DMS 273 treated with DMSO at 0.1 percent for 48 hours (cell line): ENCODE data around the gene SYT13.

Experiments
- DNase-seq: peaks from one replicate; lab custom pipeline; 2025; lab: John Stamatoyannopoulos, UW

Gene SYT13, protein sequence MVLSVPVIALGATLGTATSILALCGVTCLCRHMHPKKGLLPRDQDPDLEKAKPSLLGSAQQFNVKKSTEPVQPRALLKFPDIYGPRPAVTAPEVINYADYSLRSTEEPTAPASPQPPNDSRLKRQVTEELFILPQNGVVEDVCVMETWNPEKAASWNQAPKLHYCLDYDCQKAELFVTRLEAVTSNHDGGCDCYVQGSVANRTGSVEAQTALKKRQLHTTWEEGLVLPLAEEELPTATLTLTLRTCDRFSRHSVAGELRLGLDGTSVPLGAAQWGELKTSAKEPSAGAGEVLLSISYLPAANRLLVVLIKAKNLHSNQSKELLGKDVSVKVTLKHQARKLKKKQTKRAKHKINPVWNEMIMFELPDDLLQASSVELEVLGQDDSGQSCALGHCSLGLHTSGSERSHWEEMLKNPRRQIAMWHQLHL

DNA sequence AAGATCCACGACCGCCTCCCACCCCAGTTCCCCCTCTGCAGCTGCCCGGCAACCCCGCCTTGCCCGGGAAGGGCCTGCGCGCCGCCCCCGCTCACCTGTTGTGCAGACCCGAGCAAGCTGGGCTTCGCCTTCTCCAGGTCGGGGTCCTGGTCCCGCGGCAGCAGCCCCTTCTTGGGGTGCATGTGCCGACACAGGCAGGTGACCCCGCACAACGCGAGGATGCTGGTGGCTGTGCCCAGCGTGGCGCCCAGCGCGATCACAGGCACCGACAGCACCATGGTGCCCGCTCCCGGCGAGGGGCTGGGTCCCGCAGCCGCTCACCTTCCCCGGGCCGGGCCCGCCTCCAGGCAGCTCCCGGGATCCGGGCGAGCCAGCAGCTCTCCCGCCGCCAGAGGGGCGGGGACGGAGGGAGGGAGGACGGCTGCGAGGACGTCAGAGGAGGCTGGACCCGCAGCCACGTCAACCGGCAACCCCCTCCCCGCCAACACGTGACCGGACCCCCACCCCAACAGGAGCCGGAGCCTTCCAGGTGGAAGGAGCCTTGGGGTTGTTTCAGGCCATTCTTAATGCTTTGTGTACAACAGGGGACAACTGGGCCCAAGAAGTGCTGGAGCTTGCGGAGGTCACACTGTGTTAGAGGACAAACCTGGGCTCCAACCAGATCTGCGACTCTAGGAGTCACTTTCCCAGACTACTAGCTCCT is at the start of gene SYT13:
SYT13 (minus strand) TSS at position 412 of the 703 bp plus-strand sequence; CDS start at position 278, 134 bp downstream.
- no peak for DNase-seq

DNA sequence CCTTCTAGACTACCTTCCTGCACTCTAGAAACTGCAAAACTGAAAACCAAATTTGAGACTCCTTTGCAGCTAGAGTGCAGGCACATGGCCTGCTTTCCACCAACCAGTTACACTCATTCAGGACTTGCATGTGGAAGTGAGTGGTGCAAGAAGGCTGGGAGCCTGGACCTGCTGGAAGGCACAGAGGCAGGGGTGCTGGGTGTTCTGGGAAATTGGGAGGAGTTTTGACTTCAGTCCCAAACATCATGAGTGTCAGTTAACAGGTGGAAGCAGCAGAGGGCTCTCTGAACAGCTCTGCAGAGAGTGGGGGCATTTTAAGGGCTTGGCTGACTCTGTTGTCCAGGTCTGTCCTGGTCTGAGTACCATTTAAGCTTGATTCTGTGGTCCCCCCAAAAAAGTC is 49.3 kb upstream of the SYT13 start:
- DNase-seq: no peak

DNA sequence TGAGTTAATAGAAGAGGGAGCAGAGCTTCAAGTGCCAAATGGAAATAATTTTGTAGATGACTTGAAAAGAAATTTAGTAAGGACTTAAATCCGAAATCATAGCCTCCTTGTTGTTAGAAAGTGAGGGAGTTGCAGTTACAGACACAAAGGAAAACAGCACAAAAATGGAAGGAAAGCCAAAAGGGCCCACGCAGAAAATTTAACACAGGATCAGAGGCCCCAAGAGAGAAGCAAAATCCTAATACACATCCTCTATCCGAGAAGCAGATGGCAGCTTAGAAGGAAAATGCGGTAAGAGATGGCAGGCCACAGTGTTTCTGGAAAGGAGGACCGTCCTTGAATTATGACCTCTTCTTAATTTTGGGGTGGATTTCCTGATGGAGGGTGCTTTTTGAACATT is 48.7 kb upstream of the SYT13 start:
- DNase-seq: no peak

DNA sequence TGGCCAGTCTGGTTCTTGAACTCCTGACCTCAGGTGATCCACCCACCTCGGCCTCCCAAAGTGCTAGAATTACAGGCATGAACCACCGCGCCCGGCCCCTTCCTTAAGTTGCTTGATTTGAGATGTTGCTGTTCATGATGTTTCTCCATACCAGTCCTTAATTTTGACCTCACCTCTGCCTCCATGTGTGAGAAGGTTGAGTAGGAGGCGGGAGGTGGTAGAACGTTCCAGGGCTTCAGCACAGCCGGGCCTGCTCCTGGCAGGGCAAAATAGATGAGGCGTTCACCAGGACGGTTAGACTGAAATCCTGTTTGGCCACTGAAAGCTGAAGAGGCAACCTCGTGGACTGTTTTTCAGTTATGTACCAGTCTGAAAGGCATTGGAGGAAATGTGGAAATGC is 48.3 kb upstream of the SYT13 start:
- no peak for DNase-seq

DNA sequence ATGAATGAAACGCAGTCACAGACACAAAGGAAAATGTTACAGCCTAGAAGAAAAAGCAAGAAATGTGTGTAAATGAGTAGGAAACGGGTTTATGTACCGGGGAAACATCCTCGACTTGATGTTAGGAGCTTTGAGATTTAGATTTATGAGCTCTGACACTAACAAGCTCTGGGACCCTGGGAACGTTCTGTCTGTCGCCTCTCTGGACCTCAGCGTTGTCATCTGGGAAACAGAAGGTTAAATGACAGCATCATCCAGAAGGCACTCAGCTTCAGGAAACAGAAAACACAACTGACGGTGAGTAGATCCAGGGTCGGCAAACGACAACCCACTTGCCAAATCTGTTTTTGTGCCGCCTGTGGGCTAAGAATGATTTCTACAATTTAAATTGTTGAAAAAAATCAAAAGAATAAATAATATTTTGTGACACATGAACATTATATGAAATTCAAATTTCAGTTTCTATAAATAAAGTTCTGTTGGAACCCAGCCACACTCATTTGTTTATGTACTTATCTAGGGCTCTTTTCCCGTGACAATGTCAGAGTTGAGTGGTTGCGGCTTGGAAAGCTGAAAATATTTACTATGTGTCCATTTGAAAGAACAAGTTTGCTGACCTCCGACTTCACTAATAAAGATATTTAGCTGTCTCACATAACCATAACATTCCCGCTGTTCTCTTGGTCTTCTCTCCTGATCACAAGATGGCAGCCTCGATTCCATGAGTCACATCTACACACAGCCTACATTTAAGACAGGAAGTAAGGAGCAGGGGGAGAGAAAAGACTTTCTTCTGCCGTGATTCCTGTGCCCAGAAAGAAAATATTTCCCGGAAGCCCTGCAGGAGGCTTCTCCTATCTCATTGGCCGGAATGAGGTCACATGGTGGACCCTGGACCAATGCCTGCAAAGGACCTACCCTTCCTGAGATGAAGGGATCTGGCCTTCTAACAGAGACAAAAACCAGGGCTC is 47.1 kb upstream of the SYT13 start:
- no peak for DNase-seq

DNA sequence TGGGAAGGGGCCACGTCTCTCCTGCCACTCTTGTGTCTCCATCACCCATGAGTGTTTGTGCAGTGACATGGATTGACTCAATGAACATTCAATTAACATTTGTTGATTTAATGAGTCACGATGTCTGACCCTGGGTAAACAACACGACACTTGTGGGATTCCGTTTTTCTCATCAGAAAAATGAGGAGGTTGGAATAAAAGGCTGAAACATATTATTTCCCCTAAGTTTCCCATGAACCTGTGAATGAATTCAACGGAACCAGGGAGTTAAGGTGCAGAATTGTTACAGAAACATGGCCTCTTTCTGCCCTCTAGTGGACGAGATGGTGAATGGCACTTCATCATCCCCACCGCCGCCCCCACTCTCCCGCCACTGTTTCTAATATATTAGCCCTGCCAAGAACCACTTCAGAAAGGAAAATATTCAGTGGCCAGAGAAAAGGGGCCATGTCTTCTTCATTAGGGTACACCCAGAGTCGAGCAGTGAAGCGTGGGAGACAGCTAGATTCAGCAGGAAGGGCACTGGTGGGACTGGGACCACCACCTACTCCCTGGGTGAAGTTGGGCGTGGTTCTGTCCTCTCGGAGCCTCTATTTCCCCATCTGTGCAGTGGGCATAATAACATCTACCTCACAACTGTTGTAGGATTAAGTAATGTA is 46.3 kb upstream of the SYT13 start:
- no peak for DNase-seq

DNA sequence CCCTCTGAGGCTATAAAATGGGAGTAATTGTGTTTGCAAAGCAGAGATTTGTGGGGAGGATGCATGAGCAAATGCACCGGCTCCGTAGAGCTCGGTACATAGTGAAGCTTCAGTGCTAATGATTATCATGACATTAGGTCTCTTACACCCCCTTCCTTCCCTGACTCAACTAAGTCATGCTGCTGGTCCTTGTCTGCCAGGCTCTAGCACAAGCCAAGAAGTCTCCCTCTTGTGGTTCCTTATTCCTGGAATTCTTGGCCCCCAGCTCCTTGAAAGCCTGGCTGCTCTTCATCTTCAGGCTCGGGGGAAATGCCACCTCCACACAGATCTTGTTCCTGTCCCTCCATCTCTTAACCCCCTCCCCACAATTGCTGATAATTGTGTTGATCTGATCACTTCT is 45.7 kb upstream of the SYT13 start:
- DNase-seq: no peak

DNA sequence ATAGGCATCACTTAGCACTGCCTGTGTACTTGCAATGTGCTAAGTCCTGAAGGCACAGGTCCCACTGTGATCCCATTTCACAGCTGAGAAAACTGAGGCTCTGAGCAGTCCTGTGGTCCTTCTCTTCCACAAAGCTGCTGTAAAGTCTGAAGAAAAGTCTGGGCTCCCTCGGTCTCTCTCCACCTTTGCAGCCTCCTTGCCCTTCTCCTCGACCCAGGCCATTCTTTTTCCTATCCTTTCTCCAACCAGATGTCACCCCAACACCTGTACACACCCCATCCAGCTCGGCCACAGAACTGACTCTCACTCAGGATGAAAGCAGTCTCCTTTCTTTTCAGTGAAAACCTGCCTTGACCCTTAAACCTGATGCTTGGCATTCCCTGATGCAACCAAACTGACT is 42.6 kb upstream of the SYT13 start:
- DNase-seq: no peak

DNA sequence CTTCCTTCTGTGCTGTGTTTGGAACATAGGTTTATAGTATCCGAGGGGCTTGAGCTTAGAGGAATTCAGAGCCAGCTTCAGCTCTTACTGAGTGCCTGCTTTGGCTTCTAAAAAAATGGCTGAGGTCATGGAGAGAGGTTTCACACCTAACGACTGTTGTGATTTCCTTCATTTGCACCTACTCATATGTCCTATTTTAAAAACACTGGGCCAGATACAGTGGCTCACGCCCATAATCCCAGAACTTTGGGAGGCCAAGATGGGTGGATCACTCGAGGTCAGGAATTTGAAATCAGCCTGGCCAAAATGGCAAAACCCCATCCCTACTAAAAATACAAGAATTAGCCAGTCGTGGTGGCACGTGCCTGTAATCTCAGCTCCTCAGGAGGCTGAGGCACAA is 38.3 kb upstream of the SYT13 start:
- no peak for DNase-seq

DNA sequence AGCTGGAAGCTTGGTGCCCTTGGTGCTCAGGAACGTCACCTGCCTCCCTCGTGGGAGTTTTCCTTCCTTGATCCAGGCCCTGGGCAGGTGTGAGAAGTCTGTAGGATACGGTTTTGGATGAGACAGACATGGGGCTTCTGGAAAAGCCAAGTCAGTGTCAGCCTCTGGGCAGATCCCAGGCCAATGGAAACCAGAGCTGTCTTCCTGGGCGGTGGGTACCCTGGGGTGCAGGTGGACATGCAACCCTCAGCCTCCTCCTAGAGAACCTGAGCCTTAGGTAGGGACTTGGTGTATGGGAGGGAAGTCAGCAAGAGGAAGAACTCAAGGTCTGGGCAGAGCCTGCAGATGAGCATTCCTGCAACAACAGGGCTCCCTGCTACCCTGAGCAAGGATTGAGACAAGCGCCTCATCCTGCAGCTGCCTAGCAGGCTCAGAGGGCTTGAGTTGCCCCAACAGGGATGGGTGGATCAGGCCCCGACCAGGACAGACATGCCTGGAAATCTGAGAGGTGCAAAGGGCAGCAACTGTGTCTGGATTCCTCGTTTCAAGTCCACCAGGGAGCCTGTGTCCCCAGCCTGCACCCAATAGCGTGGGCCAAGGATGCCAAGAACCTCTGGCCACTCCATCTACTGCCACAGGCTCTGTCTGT is 37.6 kb upstream of the SYT13 start:
- no peak for DNase-seq

DNA sequence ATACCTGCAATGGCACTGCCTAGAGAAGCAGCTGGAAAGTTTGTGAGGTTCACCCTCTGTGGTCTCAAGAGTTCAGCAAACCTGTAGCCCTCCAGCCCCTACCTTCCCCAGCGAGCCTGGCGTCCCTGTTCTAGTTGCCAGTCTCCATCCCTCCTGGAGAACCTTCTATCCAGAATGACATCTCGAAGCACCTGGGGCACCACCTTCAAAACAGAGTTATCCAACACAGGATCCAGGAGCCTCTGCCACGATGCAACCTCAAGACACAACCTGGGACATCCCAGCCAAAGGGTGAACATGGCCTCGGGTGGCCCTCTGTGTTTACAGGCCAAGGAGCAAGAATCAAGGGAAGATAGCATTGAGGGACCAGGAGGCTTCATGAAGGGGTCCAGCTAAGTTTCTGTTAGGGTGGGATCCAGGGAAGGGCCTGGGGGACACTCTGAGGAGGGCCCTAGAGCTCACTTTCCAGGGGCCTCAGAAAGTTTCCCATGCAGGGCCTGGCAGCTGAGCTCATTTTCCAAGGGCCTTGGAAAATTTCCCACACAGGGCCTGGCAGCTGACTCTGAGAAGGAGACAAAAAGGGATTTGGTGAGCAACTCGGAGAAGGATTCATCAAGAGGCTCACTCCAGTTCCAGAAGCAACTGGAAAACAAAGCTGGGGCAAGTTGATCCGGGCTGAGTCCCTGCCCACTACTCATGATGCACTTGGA is 36.9 kb upstream of the SYT13 start:
- DNase-seq: no peak

DNA sequence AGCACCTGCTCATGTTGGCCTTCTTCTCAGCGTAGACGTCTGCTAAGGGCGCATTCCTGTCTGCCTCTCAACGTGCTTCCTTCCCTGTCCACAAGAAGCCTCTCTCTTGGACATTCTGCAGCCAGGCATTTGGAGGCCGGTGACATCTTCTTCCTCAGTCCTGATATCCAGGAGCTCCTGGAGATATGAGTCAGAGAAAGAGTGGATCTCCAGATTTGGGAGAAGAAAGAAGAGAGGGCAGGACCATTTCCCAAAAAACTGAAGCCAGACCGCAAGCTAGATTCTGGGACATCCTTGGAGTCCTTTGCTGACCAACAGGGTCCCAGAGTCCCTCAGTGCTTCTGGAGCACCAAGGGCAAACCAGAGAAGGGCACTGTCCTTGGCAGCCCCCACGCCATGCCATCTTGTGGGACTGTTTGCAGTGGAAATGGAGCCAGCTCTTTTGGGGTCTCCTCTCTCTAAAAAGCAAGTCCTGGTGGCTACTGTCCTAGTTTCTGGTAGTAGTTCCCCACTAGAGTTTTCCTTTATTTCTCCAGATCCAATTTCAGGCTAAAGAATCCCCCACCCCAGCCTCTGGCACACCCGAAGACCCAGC is 36.1 kb upstream of the SYT13 start:
- no peak for DNase-seq

DNA sequence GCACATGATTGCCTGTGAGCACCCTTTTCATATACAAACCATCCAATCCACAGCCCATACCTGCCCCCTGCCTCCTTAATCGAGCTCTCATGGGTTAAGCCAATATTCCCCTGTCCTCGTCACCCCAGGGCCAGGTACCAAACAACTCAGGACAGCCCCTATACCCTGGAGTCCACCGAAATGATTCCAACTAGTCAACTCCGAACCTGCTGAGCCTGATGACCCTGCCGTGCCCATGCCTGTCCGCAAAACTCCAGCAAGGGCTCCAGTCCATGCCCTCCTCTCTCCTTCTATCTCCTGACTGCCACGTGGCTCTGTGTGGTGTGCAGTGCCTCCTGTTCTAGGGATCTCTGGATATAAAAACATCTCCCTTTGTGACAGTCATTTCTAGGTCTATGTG is 35.5 kb upstream of the SYT13 start:
- DNase-seq: no peak

DNA sequence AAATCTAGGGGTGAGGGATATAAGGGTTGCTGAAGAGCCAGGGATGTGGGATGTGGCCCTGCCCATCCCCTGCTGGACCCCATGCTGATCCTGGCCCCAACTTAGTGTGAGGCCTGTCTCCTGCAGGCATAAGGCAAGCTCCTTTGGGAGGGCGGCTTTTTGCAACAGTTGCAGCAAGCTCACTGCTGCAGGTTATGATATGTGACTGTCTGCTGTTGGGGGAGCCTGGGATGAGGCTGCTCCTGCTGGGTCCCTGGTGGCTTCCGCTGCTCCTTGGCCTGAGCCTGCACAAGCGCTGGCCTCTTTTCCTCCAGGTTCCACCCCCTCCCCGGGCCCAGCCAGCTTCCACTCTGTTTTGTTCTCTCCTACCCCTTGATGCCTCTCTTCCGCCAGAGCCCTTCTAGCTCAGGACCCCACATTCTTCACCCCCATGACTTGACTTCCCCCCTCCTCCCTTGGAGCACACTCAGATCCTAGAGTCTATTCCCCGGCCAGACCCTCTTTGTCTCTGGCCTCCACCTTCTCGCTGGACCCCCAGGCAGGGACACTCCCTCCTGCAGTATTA is 35.0 kb upstream of the SYT13 start:
- DNase-seq: no peak

DNA sequence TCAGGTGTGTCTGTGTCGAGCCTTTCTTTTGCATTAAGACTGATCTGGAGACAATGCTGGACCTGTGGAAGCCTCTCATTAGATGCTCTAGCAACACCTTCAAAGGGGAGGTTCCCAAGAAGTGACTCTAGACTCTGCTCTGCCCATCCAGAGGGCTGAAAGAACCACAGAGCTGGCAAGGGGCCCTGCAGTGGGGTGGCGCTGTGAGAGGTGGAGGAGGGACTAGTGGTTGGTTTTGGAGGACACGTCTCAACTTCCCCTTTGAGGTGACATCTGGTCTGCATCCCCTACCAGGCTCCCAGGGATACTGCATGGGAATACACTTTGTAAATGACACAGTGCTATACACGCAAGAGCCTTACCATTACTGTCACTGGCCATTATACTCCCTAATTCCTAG is 34.2 kb upstream of the SYT13 start:
- DNase-seq: no peak

DNA sequence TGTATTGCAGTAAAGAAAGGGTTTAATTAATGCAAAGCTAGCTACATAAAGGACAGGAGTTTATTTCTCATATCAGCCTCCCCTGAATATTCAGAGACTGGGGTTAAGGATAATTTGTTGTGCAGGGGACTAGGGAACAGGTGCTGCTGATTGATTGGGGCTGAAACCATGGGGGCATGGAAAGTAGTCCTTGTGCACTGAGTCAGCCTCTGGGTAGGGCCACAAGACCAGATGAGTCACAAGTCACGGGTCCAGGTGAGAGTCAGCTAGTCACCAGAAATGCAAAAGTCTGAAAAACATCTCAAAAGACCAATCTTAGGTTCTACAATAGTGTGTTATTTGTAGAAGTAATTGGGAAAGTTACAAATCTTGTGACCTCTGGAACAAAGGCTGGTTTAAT is 32.9 kb upstream of the SYT13 start:
- DNase-seq: no peak

DNA sequence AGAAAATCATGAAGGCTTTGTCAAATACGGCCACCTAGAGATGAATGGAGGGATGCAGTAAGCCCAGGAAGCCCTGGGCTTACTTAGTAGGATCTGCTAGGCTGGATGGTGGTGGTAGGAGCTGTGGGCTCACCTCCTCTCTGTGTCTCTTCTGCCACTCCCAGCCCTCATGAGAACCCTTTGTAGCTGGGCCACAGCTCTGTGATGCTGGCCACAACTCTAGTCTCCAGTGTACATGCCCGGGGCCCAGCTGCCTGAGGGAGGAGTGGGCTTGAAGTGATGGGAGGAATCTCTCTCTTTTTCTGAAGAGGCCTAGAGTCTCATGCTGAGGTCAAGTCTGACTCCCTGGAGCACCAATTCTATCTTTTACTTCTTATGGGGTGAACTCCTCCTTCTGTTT is 32.4 kb upstream of the SYT13 start:
- DNase-seq: no peak

DNA sequence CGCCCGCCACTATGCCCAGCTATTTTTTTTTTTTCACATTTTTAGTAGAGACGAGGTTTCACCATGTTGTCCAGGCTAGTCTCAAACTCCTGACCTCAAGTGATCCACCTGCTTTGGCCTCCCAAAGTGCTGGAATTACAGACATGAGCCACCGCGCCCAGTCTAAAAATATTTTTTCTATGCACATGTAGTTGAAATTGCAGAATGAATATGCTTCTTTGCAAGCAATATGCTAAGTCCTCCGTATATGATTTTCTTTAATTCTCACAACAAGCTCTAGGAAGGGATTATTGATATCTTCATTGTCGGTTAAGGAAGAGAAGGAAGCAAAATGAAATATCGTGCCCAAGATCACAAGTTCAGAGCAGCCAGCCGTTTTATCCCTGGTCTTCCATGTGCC is 30.1 kb upstream of the SYT13 start:
- no peak for DNase-seq

DNA sequence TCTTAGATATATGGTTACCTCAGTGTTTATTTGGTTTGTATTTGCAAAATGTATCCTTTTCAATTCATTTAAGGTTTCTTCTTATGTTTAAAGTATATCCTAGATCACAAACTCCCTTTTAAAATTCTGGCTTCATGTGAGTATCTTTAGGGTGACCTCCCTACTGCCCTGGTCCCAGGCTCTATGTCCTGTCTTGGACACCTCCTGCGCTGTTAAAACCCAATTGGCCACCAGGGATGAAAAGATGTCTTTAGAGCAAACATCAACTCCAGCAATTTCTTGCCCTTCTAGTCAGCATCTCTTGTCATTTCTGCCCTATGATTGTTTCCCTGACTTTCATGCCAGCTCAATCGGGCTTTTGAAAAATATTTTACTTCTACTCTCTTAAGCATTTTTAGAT is 28.8 kb upstream of the SYT13 start:
- no peak for DNase-seq
